GM19467 (cell line): ENCODE measurements around the gene EFCAB6.

Experiments
- ATAC-seq: cut with Tn5 transposase; IDR thresholded peaks from one replicate; pipeline ENCODE4 v1.9.1; 2021; ENCODE audit warnings: mild to moderate bottlenecking, moderate library complexity; ENCODE audit not compliant: unreplicated experiment

Gene EFCAB6, protein sequence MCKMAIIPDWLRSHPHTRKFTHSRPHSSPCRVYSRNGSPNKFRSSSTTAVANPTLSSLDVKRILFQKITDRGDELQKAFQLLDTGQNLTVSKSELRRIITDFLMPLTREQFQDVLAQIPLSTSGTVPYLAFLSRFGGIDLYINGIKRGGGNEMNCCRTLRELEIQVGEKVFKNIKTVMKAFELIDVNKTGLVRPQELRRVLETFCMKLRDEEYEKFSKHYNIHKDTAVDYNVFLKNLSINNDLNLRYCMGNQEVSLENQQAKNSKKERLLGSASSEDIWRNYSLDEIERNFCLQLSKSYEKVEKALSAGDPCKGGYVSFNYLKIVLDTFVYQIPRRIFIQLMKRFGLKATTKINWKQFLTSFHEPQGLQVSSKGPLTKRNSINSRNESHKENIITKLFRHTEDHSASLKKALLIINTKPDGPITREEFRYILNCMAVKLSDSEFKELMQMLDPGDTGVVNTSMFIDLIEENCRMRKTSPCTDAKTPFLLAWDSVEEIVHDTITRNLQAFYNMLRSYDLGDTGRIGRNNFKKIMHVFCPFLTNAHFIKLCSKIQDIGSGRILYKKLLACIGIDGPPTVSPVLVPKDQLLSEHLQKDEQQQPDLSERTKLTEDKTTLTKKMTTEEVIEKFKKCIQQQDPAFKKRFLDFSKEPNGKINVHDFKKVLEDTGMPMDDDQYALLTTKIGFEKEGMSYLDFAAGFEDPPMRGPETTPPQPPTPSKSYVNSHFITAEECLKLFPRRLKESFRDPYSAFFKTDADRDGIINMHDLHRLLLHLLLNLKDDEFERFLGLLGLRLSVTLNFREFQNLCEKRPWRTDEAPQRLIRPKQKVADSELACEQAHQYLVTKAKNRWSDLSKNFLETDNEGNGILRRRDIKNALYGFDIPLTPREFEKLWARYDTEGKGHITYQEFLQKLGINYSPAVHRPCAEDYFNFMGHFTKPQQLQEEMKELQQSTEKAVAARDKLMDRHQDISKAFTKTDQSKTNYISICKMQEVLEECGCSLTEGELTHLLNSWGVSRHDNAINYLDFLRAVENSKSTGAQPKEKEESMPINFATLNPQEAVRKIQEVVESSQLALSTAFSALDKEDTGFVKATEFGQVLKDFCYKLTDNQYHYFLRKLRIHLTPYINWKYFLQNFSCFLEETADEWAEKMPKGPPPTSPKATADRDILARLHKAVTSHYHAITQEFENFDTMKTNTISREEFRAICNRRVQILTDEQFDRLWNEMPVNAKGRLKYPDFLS (N-terminal part only)

GRCh38 chr22:43812149-43812842 is at the start of gene EFCAB6:
Gene EFCAB6, minus strand, starts transcription at chr22:43812305. Its CDS starts 29,987 bp downstream, at chr22:43782318.
- peak; percentile 85 for ATAC-seq

- ATAC-seq = no peak
Observed at GRCh38 chr22:43861529-43861928, 49.4 kb upstream of the EFCAB6 start.

DNA sequence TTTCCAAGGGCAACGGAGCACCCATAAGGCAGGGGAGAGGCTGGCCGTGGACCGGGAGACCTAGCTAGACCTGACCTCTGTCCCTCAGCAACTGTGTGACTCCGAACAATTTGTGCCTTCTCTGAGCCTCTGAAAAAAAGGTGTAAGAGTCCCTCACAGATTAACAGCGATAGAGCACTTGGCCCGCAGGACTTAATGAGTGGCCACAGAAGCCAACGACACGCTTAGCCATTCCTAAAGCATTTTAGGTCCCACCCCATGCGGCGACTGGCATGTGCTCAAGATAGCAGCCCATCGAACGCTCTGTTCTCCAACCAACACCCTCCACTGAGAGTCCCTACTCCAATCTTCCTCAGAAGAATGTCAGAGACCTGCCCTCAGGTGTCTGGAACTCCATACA is 48.7 kb upstream of the EFCAB6 start:
- ATAC-seq = no peak

- ATAC-seq = no peak
Observed at GRCh38 chr22:43860126-43860525, 48.0 kb upstream of the EFCAB6 start.

DNA sequence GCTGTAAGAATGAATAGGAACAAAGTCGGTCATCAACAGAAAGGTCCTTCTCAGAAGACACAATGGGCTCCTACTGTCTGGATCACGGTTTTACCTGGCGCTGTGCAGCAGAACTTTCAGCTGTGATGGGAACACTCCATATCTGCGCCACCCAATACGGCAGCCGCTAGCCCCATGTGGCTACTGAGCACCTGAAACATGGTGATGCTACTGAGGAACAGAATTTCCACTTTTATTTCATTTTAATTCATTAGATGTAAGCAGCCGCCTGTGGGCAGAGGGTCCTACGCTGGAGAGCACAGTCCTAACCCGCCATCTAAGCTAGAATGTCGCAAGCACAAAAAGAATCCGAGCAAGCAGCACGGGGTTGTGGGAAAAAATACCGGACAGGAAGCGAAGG is 47.5 kb upstream of the EFCAB6 start:
- no peak for ATAC-seq

DNA sequence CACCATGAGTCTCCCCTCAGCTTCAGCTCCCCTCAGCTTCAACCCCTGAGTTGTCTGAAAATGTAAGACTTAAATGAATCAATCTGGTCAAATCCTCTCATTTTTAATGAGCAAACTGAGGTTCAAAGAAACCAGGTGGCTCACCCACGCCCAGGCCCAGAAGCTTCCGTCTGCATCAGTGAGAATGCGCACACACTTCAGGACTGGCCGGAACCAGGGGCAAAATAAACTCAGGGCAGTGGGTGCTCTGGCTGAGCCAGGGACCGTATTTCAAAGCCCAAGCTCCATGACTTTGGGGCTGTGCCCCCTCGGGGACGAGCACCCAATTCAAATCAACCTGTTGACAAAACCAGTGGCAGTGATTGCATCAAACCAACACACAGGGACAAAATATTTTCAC is 47.1 kb upstream of the EFCAB6 start:
- no peak for ATAC-seq

DNA sequence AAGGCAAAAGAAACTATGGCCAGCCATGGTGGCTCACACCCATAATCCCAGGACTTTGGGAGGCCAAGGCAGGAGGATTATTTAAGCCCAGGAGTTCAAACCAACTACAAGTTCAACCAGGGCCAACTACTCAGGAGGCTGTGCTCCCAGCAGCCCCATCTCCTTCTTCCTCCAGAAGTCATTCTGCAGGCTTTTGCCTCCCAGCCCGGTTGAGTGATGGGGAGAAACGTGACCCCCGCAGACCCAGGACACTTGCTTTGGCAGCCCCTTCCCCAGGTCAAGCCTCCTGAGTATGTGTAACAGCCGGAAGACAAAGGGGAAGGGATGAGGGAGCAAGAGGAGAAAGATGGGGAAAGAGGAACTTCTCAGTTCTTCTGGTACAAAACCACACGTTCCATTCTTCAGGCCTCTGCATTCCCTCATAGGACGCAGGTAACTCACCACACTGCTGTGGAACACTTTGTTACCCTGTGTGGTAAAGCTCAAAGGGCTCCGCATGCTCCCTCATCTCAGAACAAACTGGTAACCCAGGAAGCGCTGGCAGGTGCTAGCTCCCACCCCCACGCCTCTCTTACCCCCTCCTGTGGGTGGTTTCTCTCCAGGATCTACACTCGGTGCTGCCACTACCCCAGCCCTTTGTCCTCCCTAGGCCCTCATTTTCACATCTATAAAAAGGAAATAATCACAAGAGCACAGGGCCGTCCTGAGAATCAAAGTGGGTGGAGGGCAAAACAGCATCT is 46.2 kb upstream of the EFCAB6 start:
- ATAC-seq = no peak

DNA sequence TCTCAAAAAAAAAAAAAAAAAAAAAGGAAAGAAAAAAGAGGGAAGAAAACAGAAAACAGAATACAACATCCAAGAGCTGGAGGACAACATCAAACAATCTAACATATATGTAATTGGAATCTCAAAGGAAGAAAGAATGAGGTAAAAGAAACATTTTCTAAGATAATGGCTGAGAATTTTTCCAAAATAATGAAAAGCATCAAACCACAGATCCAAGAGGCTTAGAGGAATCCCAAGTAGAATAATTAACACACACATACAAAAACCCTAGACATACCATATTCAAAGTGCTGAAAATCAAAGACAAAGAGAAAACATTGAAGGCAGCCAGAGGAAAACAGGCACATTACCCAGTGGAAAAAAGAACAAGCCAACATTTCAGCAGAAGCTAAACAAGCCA is 45.3 kb upstream of the EFCAB6 start:
- no peak for ATAC-seq

DNA sequence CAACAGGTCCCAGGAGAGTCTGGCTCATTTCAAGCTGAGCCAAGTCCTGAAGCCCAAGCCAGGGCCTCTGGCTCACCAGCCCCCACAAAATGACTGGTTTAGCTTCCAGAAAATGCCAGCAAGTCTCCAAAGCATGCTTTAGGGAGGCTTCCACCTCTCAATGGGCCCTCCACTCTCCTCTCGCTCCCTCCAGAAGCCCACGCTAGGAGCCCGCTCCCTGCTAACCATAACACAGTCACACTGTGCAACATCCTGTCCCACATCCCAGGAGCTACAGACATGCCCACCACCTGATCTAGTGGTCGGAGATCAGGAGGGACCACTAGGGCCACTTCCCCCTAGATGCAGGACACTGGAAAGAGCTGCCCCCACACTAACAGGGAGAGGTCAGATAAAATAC is 43.3 kb upstream of the EFCAB6 start:
- no peak for ATAC-seq

DNA sequence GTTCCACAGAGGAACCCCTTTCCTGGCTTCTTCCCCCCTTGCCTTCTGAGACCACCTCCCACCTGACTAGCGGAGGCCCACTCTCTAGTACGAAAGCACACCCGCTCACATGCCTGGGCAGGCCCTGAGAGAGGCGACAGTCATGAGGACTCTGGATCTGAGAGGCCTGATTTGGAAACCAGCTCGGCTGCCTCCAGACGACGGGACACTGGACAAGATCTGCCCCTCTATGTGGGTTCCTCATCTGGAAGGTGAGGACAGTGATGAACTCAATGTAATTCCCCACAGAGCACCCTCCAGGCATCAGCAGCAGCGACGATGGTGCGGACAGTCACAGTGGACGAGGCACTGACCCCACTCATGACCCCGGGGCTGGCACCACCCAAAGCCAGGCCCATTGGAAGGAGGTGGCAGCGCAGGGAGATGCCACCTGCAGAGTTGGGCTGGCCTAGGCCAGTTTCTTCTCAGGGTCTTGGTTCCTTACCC is 42.7 kb upstream of the EFCAB6 start:
- no peak for ATAC-seq

DNA sequence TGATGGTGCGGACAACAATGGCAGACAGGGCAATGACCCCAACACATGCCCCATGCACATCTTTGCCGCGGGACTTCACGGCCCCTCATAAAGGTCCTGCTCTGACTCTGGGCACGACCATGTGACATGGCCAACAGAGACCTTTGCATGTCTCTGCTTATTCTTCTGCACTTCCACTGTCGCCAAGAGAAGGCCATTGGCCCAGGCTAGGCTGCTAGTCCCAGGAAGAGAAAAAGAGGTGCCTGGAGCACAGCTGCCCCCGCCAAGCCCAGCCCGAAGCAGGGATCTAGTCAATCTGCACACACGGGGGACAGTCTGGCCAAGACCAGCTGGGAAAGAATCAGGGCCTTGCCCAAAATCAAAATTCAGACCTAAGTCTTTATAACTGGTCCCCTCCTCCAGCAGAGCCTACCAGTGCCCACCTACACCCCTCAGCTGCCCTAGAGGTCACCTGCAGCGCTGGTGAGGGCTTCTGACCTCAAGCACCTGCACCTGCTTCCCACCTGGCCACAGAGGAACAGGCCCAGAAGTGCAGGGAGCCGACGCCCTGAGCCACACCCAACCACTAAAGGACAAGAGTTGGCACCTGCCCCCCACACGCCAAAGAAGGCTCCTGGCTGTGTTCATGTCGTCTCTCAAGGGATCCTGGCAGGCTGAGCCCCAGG is 42.1 kb upstream of the EFCAB6 start:
- ATAC-seq = no peak

- no peak for ATAC-seq
Observed at GRCh38 chr22:43853328-43853931, 41.3 kb upstream of the EFCAB6 start.

DNA sequence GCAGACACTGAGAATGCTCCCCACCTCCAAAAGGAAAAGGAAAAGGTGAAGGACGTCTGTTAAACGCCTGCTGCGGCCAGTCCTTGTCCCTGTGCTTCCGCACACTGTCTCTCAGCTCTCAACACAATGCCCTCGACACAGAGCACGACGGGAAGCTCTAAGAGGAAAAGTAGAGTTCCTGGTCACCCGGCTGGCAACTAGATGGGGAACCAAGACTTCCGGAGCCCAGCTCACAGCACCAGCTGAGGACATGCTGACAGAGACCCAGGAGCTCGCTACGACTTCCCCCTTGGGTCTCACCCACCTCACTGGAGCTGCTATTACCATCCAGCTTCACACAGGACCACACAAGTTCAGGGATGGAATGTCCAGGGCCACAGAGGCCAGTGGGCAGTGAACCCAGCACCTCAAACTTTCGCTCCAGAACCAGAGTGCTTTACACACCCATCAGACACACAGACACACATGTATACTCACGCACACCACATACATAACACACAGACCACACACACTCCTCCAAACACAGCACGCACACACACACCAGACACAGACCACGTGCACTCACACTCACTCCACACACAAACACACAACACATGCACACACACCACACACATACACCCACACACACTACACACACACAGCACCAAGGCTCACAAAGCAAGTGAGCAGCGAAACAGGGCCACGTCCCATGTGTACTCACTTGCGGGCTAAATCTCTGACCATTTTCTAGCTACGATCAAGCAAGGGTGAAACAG is 40.6 kb upstream of the EFCAB6 start:
- no peak for ATAC-seq

DNA sequence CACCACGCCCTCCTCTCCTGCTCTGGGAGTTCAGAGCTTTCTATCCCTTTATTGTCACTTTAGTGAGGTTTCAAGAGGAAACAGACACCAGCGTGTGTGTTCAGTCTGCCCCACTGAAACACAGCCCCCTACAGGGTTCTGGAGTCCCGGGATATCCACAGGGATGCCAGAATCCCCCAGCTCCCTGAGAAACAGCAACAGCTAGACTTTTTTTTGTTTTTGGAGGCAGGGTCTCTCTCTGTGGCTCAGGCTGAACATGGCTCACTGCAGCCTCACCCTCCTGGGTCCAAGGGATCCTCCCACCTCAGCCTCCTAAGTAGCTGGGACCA is 39.8 kb upstream of the EFCAB6 start:
- ATAC-seq = no peak

DNA sequence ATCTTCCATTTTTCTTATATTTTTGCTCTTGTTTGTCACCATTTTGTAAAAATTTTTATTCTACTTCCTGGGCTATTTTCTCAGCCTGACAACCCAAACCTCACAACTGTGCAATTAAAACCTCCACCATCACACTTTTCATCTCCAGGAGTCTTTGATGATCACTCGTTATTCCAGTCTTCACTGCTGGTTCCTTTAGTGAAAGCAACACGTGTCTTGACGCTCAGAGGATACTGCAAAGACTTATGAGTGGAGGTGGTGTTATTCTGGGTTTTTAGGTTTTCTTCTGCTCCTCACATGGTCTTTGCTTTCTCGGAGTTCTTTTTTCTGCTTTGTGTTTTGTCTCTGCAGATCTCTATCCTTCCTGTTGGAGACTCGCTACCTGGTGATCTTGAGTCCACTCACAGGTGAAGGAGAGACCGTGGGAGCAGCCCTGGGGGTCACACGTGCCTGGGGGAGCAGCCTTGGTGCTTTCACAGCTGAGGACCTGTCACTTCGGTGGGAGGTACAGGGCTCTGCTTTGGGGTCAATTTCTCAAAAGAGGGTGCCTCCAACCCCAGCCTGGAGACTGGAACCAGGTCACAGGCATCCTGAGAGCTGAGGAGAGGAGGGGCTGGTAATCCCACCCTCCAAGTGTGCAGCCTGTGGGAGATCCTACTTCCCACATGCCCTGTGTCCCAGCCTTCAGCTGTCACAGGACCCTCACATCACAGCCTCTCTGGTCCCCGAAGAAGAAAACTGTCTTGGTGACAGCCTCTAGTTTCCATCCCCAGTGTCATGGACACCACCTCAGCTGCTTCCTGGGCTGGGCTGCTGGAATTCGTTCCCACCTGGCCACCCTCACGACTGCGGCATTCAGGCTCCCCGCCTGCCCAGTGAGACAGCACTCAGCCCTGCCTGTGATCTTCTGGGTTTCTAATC is 39.2 kb upstream of the EFCAB6 start:
- ATAC-seq = no peak

- ATAC-seq = no peak
Observed at GRCh38 chr22:43850529-43850928, 38.4 kb upstream of the EFCAB6 start.

DNA sequence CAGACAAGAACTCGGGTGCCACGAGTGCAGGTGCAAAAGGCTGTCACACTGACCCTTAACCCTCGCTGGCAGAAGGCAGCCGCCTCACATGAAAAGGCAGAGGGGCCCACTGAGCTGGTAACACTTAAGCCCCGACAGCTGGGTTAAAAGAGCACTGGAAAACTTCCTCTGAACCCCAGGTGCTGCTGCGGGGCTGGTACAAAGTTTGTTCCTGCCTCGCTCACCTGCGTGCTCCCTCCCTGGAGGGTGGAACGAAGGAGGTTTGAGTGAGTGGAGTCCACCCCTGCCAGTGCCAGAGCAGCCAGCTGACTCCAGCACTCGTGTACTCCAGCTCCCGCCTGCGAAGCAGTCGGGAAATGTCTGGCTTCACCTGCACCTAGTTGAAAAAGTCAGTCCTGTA is 37.6 kb upstream of the EFCAB6 start:
- ATAC-seq = no peak
